Measurements from ENCODE around the gene MRPL1. TPM values are rescaled to one million over a fixed set of nuclear protein-coding genes. Genes with fewer than 3 reads are reported as not detected.

Gene MRPL1
- total RNA-seq: 25.2 and 33.8 TPM in 2 replicates

GRCh38 chr4:77862478-77863216, at the start of gene MRPL1:
Gene MRPL1 (plus strand): TSS chr4:77862830. CDS start chr4:77862849, 19 bp downstream.

DNA sequence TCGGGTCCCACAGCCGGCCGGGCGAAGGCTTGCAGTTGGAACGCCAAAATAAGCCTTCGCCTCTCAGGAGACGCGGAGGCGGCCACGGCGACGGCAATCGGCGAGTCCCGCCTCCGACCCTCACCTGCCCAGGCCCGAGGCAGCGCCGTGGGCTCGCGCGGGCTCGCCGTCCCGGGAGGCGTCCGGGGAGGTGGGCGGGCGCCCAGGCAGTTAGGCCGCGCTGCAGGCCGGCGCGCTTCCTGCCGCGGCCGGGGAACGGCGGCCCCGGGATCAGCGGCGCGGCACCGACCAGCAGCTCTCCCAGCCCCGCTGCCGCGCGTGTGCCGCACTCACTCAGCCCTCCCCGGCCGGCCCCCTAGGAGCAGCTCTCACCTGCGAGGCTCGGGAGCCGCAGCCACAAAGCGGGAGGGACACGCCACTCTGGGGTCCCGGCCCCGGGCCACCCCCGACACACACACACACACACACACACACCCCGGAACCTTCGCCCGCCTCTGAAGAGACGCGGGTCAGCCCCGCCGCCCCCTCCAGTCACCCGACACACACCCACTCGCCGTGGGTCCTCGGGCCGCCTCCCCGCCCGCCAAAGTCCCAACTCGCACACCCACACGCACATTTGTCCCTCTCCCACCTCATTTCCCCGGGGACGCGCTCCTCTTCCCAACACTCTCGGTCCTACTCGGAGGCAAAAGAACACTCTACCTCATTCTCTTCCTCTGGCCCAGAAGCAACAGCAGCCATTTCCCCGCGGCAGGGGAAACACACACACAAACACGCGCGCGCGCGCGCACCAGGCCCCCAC, 43.8 kb upstream of the MRPL1 start, which contains the start of gene CNOT6L:
Gene CNOT6L (minus strand): TSS at position 767 of the 802 bp plus-strand sequence. CDS start 60 bp downstream, at position 707.

Other genes with a start within 250 kb of the MRPL1 start
- gene CNOT6L, start 43.5 kb upstream of the MRPL1 start, total RNA-seq: 13.1 and 15.6 TPM in 2 replicates
- 1.3 and 3.1 TPM in 2 replicates for gene FRAS1, start 194.5 kb downstream of the MRPL1 start, total RNA-seq

Measured in uterine smooth muscle cell (primary cell).